Measurements from ENCODE around the gene NEDD9. TPM values are rescaled to one million over a fixed set of nuclear protein-coding genes. Genes with fewer than 3 reads are reported as not detected.

The NEDD9 gene
- polyA plus RNA-seq, 1 donor: 12.9 TPM

DNA sequence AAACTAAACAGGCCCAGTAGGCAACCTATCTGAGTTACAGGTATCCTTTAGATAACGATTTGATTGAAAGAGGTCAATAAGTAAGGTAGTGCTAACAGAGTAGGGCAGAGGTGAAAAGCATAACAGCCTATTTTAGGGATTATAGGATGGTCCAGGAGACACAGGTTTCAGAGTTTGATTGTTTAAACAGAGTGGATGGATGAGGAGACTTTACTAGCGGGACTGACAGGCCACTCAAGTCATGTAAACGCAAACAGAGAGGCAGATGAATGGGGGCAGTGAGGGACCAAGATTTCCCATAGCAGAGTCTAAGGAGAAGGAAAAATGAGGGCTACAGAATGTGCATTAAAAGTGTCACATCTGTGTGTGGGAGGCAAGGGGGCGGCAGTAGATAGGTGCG, 4.8 kb downstream of the NEDD9 start:
- peaks cover 23% of the 10 kb centered on the region for H3K4me1 ChIP-seq (ENCODE audit: control insufficient read depth, insufficient read depth, low read length)
- no peak overlapping the region for H3K27ac ChIP-seq (ENCODE audit: low read length)
- WGBS (ENCODE audit: insufficient coverage, low lambda C conversion rate): 93% methylated on average over 3 of the region's 5 CpGs
- no peak overlapping the region for H3K4me3 ChIP-seq (ENCODE audit: low read length)
- no peaks in the 10 kb centered on the region for H3K36me3 ChIP-seq (ENCODE audit: control insufficient read depth, insufficient read depth, low read length)
- H3K9me3 ChIP-seq (ENCODE audit: control insufficient read depth, low read depth, low read length): no peaks in the 10 kb centered on the region
- DNase-seq: no peak
- no peaks in the 10 kb centered on the region for H3K27me3 ChIP-seq (ENCODE audit: control insufficient read depth, insufficient read depth, low read length)

DNA sequence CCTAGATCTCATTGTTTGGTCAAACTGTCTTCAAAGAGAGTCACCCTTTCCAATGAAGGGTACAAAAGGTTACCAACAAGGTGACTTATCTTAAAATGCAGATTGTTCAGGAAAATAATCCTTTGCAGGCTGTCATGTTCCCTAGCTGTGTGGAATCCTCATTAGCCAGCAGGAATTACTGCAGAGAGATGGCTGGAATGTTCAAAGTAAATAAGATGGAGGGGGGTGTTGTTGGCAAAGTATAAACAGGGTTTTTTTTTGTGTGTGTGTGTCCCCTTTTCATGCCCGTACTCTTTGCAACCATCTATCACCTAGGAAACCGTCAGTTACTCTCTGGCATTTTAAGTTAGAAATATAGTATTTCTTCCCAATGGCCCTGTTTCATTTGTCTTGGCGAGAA, 6.5 kb downstream of the NEDD9 start:
- H3K27me3 ChIP-seq (ENCODE audit: control insufficient read depth, insufficient read depth, low read length): no peaks in the 10 kb centered on the region
- no peak overlapping the region for H3K27ac ChIP-seq (ENCODE audit: low read length)
- peaks cover 22% of the 10 kb centered on the region for H3K4me1 ChIP-seq (ENCODE audit: control insufficient read depth, insufficient read depth, low read length)
- 82% methylated on average over 2 of the region's 3 CpGs for WGBS (ENCODE audit: insufficient coverage, low lambda C conversion rate)
- no peak overlapping the region for H3K4me3 ChIP-seq (ENCODE audit: low read length)
- no peak for DNase-seq
- H3K9me3 ChIP-seq (ENCODE audit: control insufficient read depth, low read depth, low read length): no peaks in the 10 kb centered on the region
- no peaks in the 10 kb centered on the region for H3K36me3 ChIP-seq (ENCODE audit: control insufficient read depth, insufficient read depth, low read length)

DNA sequence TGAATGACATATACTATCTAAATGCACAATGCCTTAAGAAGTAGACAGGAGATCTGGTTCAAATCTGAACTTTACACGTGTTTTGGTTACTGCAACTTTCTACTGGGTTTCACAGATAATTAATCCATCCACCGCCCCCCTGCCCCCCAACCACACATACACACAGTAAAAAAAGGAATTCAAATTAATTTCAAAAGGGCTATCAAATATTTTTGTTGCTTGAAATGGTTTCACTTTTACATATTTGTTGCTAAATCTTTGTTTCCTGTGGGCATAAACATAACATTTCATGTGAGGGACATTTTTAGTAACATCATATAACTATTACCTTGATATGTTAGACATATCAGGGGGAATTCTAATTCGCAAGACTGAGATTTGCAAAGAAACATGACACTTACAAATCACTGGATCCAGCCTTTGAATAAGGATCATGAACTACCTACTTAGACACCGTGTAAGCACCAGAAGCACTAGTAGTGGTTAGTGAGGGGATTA, 7.5 kb downstream of the NEDD9 start:
- peaks cover 4% of the 10 kb centered on the region for H3K36me3 ChIP-seq (ENCODE audit: control insufficient read depth, insufficient read depth, low read length)
- no peak overlapping the region for H3K27ac ChIP-seq (ENCODE audit: low read length)
- WGBS (ENCODE audit: insufficient coverage, low lambda C conversion rate): no CpG with 5 or more reads among the region's 4 CpGs
- no peak overlapping the region for H3K4me3 ChIP-seq (ENCODE audit: low read length)
- H3K9me3 ChIP-seq (ENCODE audit: control insufficient read depth, low read depth, low read length): no peaks in the 10 kb centered on the region
- DNase-seq: no peak
- H3K4me1 ChIP-seq (ENCODE audit: control insufficient read depth, insufficient read depth, low read length): peaks cover 13% of the 10 kb centered on the region
- no peaks in the 10 kb centered on the region for H3K27me3 ChIP-seq (ENCODE audit: control insufficient read depth, insufficient read depth, low read length)

DNA sequence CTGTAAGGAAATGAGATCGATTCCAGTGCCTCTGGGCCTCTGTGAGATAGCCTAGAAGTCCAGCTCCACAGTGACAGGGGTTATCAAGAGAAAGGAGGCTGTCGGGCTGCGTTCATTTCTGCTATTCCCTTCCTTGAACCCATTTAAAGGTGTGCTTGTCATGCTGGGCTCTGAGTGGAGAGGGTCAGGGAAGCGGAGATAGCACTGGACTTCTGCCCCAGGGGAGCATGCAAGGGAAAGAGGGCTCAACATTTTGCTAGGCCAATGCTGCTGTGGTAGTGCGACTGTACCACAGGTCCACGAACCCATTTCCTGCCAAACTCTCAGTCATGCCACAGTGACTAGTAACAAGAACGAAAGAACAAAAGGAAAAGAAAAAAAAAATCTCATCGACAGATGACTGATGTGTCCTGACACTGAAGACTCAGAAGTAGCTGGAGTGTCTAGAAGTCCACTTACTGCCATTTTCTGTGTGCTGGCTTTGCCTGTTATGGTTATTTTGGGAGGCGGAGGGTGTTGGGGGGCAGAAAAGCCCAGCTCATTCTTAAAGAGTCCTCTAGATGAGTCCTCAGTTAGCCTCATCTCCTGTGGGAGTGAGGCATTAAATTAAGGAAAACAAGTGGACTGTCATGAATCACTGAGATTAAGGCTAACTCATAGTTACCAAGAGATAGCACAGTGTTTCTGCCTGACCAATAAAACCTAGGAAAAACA, 8.1 kb downstream of the NEDD9 start:
- no peak overlapping the region for H3K4me3 ChIP-seq (ENCODE audit: low read length)
- peaks cover 4% of the 10 kb centered on the region for H3K36me3 ChIP-seq (ENCODE audit: control insufficient read depth, insufficient read depth, low read length)
- DNase-seq: no peak
- H3K4me1 ChIP-seq (ENCODE audit: control insufficient read depth, insufficient read depth, low read length): peaks cover 13% of the 10 kb centered on the region
- H3K27ac ChIP-seq (ENCODE audit: low read length): no peak overlapping the region
- no peaks in the 10 kb centered on the region for H3K27me3 ChIP-seq (ENCODE audit: control insufficient read depth, insufficient read depth, low read length)
- no peaks in the 10 kb centered on the region for H3K9me3 ChIP-seq (ENCODE audit: control insufficient read depth, low read depth, low read length)
- 53% methylated on average over 3 of the region's 9 CpGs for WGBS (ENCODE audit: insufficient coverage, low lambda C conversion rate)

DNA sequence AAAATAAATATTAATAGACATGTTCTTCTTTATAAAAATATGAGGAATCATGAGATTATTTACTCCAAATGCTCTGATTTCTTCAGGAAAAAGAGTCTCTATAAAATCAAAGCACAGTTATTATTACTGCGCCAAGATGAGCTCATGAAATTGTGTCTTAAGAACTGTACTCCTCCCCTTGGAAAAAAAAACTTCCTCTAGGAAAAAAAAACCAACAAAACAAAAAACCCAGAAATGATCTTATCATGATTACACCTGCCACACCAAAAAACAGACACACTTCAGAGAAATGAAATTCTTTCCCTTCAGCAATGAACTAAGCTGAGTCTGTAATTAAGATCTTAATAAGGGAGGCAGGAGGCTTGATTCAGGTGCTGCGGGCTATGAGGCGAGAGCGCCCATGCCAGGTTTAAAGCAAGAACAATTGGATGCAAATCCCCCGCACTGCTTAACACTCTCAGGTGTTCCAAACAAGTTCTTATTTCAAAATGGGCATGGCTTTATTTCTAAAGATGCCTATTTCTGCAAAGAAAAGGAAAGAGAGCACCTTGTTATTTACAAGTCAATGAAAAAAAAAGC, 9.1 kb downstream of the NEDD9 start:
- 100% methylated on average over 1 of the region's 5 CpGs for WGBS (ENCODE audit: insufficient coverage, low lambda C conversion rate)
- no peak for DNase-seq
- Histone ChIP-seq H3K4me3 (ENCODE audit: low read length) (no peak overlapping the region), H3K36me3 (ENCODE audit: control insufficient read depth, insufficient read depth, low read length) (peaks cover 4% of the 10 kb centered on the region), H3K4me1 (ENCODE audit: control insufficient read depth, insufficient read depth, low read length) (peaks cover 16% of the 10 kb centered on the region), H3K9me3 (ENCODE audit: control insufficient read depth, low read depth, low read length) (no peaks in the 10 kb centered on the region), H3K27ac (ENCODE audit: low read length) (no peak overlapping the region), H3K27me3 (ENCODE audit: control insufficient read depth, insufficient read depth, low read length) (no peaks in the 10 kb centered on the region)

DNA sequence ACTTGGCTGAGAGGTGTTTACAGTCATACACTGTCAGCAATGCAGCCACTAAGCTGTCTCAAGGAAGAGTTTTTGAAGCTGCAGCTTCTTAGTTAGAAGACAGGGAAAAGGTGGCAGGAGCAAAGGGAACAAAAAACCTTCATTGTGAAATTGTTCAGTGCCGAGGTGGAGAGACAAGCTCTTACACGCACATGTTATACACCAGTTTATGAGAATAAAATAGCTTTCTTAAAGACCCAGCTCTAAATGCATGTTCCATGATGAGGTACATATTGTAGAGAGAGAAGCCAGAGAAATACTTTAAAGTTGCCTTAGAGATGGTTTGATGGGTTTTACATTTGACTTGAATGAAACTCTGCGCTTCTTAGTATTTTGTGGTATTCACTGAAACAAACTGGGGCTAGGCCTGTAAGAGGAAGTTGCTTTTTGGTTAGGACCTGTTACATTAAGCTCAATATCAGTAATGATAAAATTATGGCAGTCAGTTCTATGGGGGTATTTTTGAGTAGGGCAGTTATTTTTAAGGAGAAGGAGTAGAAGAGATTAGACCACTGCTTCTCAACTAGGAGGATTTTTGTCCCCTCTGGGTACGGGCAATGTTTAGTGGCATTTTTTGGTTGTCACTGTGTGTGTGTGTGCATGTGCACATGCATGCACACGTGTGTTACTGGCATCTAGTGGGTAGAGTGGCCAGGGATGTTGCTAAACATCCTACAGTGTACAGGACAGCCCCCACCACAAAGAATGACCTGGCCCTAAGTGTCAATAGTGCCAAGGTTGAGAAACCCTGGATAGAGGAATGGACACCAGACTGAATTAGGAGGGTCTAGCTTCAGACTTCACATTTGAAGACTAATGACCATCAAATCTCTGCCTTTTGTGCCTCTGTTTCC, 9.8 kb downstream of the NEDD9 start:
- Histone ChIP-seq H3K27me3 (ENCODE audit: control insufficient read depth, insufficient read depth, low read length) (no peaks in the 10 kb centered on the region), H3K9me3 (ENCODE audit: control insufficient read depth, low read depth, low read length) (no peaks in the 10 kb centered on the region), H3K27ac (ENCODE audit: low read length) (no peak overlapping the region), H3K4me1 (ENCODE audit: control insufficient read depth, insufficient read depth, low read length) (peaks cover 23% of the 10 kb centered on the region), H3K36me3 (ENCODE audit: control insufficient read depth, insufficient read depth, low read length) (peaks cover 4% of the 10 kb centered on the region), H3K4me3 (ENCODE audit: low read length) (no peak overlapping the region)
- no peak for DNase-seq
- WGBS (ENCODE audit: insufficient coverage, low lambda C conversion rate): no CpG with 5 or more reads among the region's 5 CpGs

DNA sequence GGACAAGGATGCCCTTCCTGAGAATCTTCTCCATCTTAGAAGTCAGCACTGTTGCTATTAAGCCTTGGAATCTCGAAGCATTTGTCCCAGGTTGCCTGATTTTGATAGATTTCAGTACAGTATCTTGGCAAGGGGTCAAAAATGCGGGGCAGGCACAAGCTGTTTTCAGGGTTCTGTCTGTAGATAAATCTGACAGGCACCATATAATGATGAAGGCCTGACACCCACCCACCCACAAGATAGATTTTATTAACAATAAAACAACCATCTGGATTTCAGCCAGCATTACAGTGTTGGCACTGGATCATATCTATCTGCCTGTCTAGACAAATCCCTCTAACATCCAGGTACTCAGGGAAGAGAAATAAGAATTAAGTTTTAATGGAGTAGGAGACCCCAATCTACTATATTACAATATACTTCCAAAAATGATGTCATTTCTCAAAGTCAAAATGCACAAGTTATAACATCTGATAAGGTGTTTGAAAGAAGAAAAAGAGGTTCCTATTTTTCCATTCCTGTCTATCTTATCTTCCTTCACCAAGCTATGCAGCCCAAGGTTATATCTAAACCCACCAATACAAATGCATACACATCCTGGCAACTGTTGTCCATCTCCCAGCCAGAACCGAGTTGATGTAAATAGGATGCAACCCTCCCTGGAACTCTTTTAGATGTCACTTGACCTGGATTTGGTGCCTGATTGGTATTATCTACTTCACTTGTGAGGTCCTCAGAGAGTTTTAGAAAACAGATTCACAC, 10.7 kb downstream of the NEDD9 start:
- no peak for DNase-seq
- Histone ChIP-seq H3K4me1 (ENCODE audit: control insufficient read depth, insufficient read depth, low read length) (peaks cover 30% of the 10 kb centered on the region), H3K27me3 (ENCODE audit: control insufficient read depth, insufficient read depth, low read length) (no peaks in the 10 kb centered on the region), H3K27ac (ENCODE audit: low read length) (no peak overlapping the region), H3K4me3 (ENCODE audit: low read length) (no peak overlapping the region), H3K9me3 (ENCODE audit: control insufficient read depth, low read depth, low read length) (no peaks in the 10 kb centered on the region), H3K36me3 (ENCODE audit: control insufficient read depth, insufficient read depth, low read length) (peaks cover 4% of the 10 kb centered on the region)
- WGBS (ENCODE audit: insufficient coverage, low lambda C conversion rate): no CpG with 5 or more reads among the region's 3 CpGs

DNA sequence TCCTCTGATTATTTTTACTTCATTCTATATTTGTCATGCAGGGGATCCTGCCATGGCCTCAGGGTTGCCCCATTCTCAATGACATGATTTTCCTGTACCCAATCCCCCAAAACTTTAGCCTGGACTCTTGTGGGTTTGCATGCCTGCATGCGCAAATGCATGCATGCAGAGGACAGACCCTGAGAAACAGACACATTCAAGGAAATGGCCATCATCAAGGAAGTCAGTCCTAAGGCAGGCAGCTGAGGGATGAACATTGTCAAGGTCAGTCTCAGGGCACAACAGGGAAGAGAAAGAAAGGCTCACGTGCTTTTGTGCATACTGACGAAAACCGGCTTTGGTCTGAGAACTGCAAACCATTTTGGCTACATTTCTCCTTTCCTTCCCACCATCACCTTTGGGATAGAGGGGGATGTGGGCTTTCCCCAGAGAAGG, 13.1 kb downstream of the NEDD9 start:
- Histone ChIP-seq H3K4me1 (ENCODE audit: control insufficient read depth, insufficient read depth, low read length) (peaks cover 39% of the 10 kb centered on the region), H3K27ac (ENCODE audit: low read length) (peak overlapping the region; percentile 42), H3K27me3 (ENCODE audit: control insufficient read depth, insufficient read depth, low read length) (no peaks in the 10 kb centered on the region), H3K36me3 (ENCODE audit: control insufficient read depth, insufficient read depth, low read length) (peaks cover 10% of the 10 kb centered on the region), H3K4me3 (ENCODE audit: low read length) (no peak overlapping the region), H3K9me3 (ENCODE audit: control insufficient read depth, low read depth, low read length) (no peaks in the 10 kb centered on the region)
- no peak for DNase-seq
- WGBS (ENCODE audit: insufficient coverage, low lambda C conversion rate): no CpG with 5 or more reads among the region's 4 CpGs

DNA sequence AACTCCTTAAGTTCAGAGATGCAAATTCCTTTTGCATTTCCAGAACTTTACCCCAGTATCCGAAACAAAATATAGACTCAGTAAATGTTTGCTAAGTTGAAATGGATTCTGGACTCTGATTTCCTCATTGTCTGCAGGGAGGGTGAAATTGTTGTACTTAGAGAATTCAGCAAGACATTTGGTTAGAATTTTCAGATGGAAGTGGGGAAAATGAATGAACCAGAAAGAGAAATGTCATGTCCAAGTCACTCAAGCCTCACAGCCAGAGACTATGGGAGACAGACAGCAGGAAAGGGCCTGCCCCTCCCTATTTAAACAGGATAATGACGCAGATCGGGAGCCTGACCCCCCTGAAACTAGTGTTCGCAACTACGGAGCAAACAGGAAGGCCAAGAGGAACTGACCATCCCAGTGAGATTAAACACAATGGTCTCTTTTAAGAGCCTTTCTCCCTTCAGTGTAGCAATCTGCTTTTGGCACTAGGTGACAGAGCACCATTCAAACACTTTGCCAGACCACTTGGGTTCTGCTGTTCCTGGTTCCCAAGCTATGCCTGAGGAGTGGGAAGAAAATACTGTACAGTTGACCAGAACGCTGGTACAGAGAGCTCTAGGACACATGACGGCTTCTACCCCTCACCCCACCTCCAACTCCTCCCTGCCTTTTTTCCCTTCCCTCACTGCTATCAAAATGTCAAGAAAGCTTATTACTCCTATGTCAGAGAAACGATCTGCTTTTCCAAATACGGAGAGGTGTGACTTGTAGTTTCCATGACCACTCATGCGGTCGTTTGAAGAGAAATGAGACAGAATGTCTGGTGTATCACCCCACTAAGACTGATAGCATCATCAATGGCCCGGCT, 13.7 kb downstream of the NEDD9 start:
- DNase-seq: peak in 1 of 2 donors; percentile 64
- peaks cover 10% of the 10 kb centered on the region for H3K36me3 ChIP-seq (ENCODE audit: control insufficient read depth, insufficient read depth, low read length)
- H3K4me3 ChIP-seq (ENCODE audit: low read length): no peak overlapping the region
- H3K4me1 ChIP-seq (ENCODE audit: control insufficient read depth, insufficient read depth, low read length): peaks cover 40% of the 10 kb centered on the region
- H3K9me3 ChIP-seq (ENCODE audit: control insufficient read depth, low read depth, low read length): no peaks in the 10 kb centered on the region
- WGBS (ENCODE audit: insufficient coverage, low lambda C conversion rate): 14% methylated on average over 2 of the region's 12 CpGs
- H3K27me3 ChIP-seq (ENCODE audit: control insufficient read depth, insufficient read depth, low read length): no peaks in the 10 kb centered on the region
- peak overlapping the region; percentile 42 for H3K27ac ChIP-seq (ENCODE audit: low read length)
